IPS-20b (cell line): ENCODE results near the gene CTDSP1.

Experiments used
- H3K27ac ChIP-seq: one replicate; pipeline ENCODE4 v1.5.1; 2013; ENCODE audit warnings: low read length
- H3K27me3 ChIP-seq: 2 replicates; pipeline ENCODE4 v1.6.1; 2013; ENCODE audit warnings: mild to moderate bottlenecking, low read length, inconsistent platforms; ENCODE audit not compliant: insufficient read depth
- H3K36me3 ChIP-seq: 2 replicates; pipeline ENCODE4 v1.6.1; 2013; ENCODE audit warnings: low read depth, mild to moderate bottlenecking, inconsistent platforms, low read length, moderate library complexity; ENCODE audit not compliant: insufficient read depth
- H3K4me1 ChIP-seq: 2 replicates; pipeline ENCODE4 v1.6.1; 2013; ENCODE audit warnings: mild to moderate bottlenecking, control low read depth, inconsistent platforms, low read length, moderate library complexity; ENCODE audit not compliant: insufficient read depth
- H3K4me3 ChIP-seq: 2 replicates; pipeline ENCODE4 v1.5.1; 2013; ENCODE audit warnings: mild to moderate bottlenecking, low read length, inconsistent platforms
- H3K9ac ChIP-seq: 2 replicates; pipeline ENCODE4 v1.6.1; 2013; ENCODE audit warnings: low read depth, mild to moderate bottlenecking, inconsistent platforms, low read length, moderate library complexity
- H3K9me3 ChIP-seq: 2 replicates; pipeline ENCODE4 v1.6.1; 2013; ENCODE audit warnings: mild to moderate bottlenecking, low read depth, low read length, inconsistent platforms; ENCODE audit not compliant: insufficient read depth

Gene CTDSP1

DNA sequence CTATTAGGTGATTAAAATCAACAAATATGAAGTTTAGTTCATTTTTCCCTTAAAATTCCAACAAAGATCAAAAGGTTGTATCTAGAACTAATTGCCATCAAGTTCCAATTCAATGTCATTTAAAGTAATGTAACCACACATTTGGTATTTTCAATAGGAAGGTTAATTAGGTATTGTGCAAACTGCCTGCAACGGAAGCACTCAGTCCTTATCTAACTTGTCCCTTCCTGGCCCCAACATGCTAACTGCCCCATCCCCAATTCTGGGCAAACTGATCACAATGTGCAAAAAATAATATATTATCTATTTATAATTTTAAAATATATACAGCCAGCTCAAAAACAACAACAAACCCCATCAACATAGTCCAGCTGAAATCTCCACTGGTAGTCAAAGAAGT lies 52.4 kb downstream of the CTDSP1 start:
- Histone ChIP-seq H3K27me3 (no peaks in the 10 kb centered on the region), H3K4me1 (peaks cover 7% of the 10 kb centered on the region; the same call in 1 of the 2 replicates), H3K9me3 (no peaks in the 10 kb centered on the region), H3K36me3 (peaks cover 68% of the 10 kb centered on the region), H3K9ac (no peak overlapping the region), H3K27ac (no peak overlapping the region), H3K4me3 (no peak overlapping the region)
